ENCODE results near the gene NRXN3.

Gene NRXN3

GRCh38 chr14:78414172-78414571, 244.0 kb downstream of the NRXN3 start:
- POLR2A ChIA-PET = no interaction called here

GRCh38 chr14:78417532-78417931, 247.4 kb downstream of the NRXN3 start:
- H3K4me3 ChIP-seq (ENCODE audit: low read depth, low read length) = no peak overlapping the region
- no peaks in the 10 kb centered on the region for H3K9me3 ChIP-seq (ENCODE audit: control insufficient read depth, insufficient read depth, low read depth, low read length)
- H3K36me3 ChIP-seq (ENCODE audit: control insufficient read depth in 2 of 2, insufficient read depth in 1 of 2, low read length in 2 of 2) = no peaks in the 10 kb centered on the region
- TF ChIP-seq ZNF76 (tag by site-specific recombination; IDR thresholded peaks at IDR 0.05; ENCODE audit: borderline replicate concordance, low read depth) (no peak), GFI1B (tag by site-specific recombination; IDR thresholded peaks at IDR 0.05) (no peak), AEBP2 (tag by site-specific recombination; IDR thresholded peaks at IDR 0.05; ENCODE audit: borderline replicate concordance) (no peak), ZNF350 (tag by site-specific recombination; IDR thresholded peaks at IDR 0.05) (no peak), PRDM2 (tag by site-specific recombination; IDR thresholded peaks at IDR 0.05; ENCODE audit: borderline replicate concordance) (no peak)
- no peak overlapping the region for H3K27ac ChIP-seq (ENCODE audit: extremely low read depth, low read depth, low read length)
- ChIA-PET POLR2A (no interaction called here), CTCF (no interaction called here)
- no peaks in the 10 kb centered on the region for H3K4me1 ChIP-seq (ENCODE audit: control insufficient read depth, insufficient read depth, low read length)

More at GRCh38 chr14:78414172-78414571, 244.0 kb downstream of the NRXN3 start:
- Histone ChIP-seq H3K4me1 (ENCODE audit: control insufficient read depth, insufficient read depth, low read length) (no peaks in the 10 kb centered on the region), H3K27ac (ENCODE audit: extremely low read depth, low read depth, low read length) (no peak overlapping the region), H3K36me3 (ENCODE audit: control insufficient read depth in 2 of 2, insufficient read depth in 1 of 2, low read length in 2 of 2) (no peaks in the 10 kb centered on the region), H3K9me3 (ENCODE audit: control insufficient read depth, insufficient read depth, low read depth, low read length) (no peaks in the 10 kb centered on the region), H3K4me3 (ENCODE audit: low read depth, low read length) (no peak overlapping the region)
- TF ChIP-seq ZSCAN23 (tag by site-specific recombination; IDR thresholded peaks at IDR 0.05) (no peak), ZNF223 (tag by site-specific recombination; IDR thresholded peaks at IDR 0.05) (no peak), ZNF560 (tag by site-specific recombination; IDR thresholded peaks at IDR 0.05; ENCODE audit: borderline replicate concordance) (no peak), ZNF239 (tag by site-specific recombination; IDR thresholded peaks at IDR 0.05) (no peak), ZNF544 (tag by site-specific recombination; IDR thresholded peaks at IDR 0.05) (no peak), ZBTB26 (tag by site-specific recombination; optimal IDR thresholded peaks at IDR 0.05) (no peak), ZBTB17 (tag by site-specific recombination; IDR thresholded peaks at IDR 0.05) (no peak), ZNF18 (tag by site-specific recombination; IDR thresholded peaks at IDR 0.05) (no peak), AEBP2 (tag by site-specific recombination; IDR thresholded peaks at IDR 0.05; ENCODE audit: borderline replicate concordance) (no peak), ZNF423 (tag by site-specific recombination; IDR thresholded peaks at IDR 0.05) (no peak), OSR2 (tag by site-specific recombination; IDR thresholded peaks at IDR 0.05) (no peak), ZNF394 (tag by site-specific recombination; IDR thresholded peaks at IDR 0.05; ENCODE audit: borderline replicate concordance) (no peak), ZNF555 (tag by site-specific recombination; conservative IDR thresholded peaks at IDR 0.05) (no peak)
- CTCF ChIA-PET = no interaction called here
